HEK293 (cell line): ENCODE results near the gene ITPR2.
"Not testable (repeated sequence)": the region's sequence is repeated elsewhere in the genome, so short reads cannot be mapped to it uniquely, and the experiment has no call there.

Source experiments
- CTCF ChIA-PET: fragments of 350-600 bp; formaldehyde crosslinking; extraction: SDS; loops from one replicate; lab custom pipeline; 2021; ENCODE audit warnings: antibody characterized with exemption; lab: Yijun Ruan, JAX
- POLR2A ChIA-PET: fragments of 300-600 bp; formaldehyde crosslinking; extraction: SDS; loops from one replicate; lab custom pipeline; 2020; ENCODE audit warnings: antibody characterized with exemption, inconsistent platforms; lab: Yijun Ruan, JAX
- H3K27ac ChIP-seq: fragments of 200-500 bp; sonication (Bioruptor generic); 2 replicates; pipeline ENCODE4 v1.5.1; 2014; ENCODE audit warnings: low read depth, low read length, control low read depth, inconsistent platforms; ENCODE audit errors: extremely low read depth
- H3K36me3 ChIP-seq, 2 experiments: fragments of 200-500 bp in 1 of 2; sonication (Bioruptor generic) in 1 of 2; 1 replicate in 1 of 2; 2 replicates in 1 of 2; pipeline ENCODE4 v1.5.1; 2014 to 2017; ENCODE audit warnings: inconsistent platforms in 2 of 2, low read length in 2 of 2; ENCODE audit not compliant: control insufficient read depth in 2 of 2, insufficient read depth in 1 of 2
- H3K4me1 ChIP-seq: fragments of 200-500 bp; sonication (Bioruptor generic); 2 replicates; pipeline ENCODE4 v1.5.1; 2014; ENCODE audit warnings: mild to moderate bottlenecking, low read length, inconsistent platforms; ENCODE audit not compliant: control insufficient read depth, insufficient read depth
- H3K4me3 ChIP-seq: 2 replicates; pipeline ENCODE4 v1.5.1; 2011; ENCODE audit warnings: low read depth, mild to moderate bottlenecking, control low read depth, low read length, moderate library complexity
- H3K9me3 ChIP-seq: fragments of 200-500 bp; sonication (Bioruptor generic); 2 replicates; pipeline ENCODE4 v1.5.1; 2014; ENCODE audit warnings: low read depth, low read length, inconsistent platforms; ENCODE audit not compliant: control insufficient read depth, insufficient read depth
- EGR2 ChIP-seq: fragments of 450-650 bp; formaldehyde crosslinking; IDR thresholded peaks from 2 replicates; pipeline ENCODE4 v1.5.1; 2016; ENCODE audit warnings: low read depth, missing biosample characterization, missing genetic modification characterization
- FEZF1 ChIP-seq: fragments of 450-650 bp; formaldehyde crosslinking; IDR thresholded peaks from 2 replicates; pipeline ENCODE4 v1.5.1; 2016; ENCODE audit warnings: missing biosample characterization, missing genetic modification characterization
- KLF8 ChIP-seq: fragments of 450-650 bp; formaldehyde crosslinking; IDR thresholded peaks from 2 replicates; pipeline ENCODE4 v1.5.1; 2016; ENCODE audit warnings: missing biosample characterization, missing genetic modification characterization
- KLF9 ChIP-seq: fragments of 450-650 bp; formaldehyde crosslinking; IDR thresholded peaks from 2 replicates; pipeline ENCODE4 v1.5.1; 2016; ENCODE audit warnings: missing biosample characterization, missing genetic modification characterization, low read depth
- MZF1 ChIP-seq: fragments of 450-650 bp; formaldehyde crosslinking; IDR thresholded peaks from 2 replicates; pipeline ENCODE4 v1.5.1; 2017; ENCODE audit warnings: missing biosample characterization, missing genetic modification characterization, borderline replicate concordance
- OSR2 ChIP-seq: fragments of 450-650 bp; formaldehyde crosslinking; IDR thresholded peaks from 2 replicates; pipeline ENCODE4 v1.5.1; 2016; ENCODE audit warnings: missing biosample characterization, missing genetic modification characterization
- PATZ1 ChIP-seq: fragments of 450-650 bp; formaldehyde crosslinking; IDR thresholded peaks from 2 replicates; pipeline ENCODE4 v1.5.1; 2016; ENCODE audit warnings: missing biosample characterization, missing genetic modification characterization
- SETDB1 ChIP-seq: IDR thresholded peaks from one replicate; pipeline ENCODE4 v1.6.1; 2017; ENCODE audit warnings: mild to moderate bottlenecking, low read length, moderate library complexity, mixed read lengths; ENCODE audit not compliant: insufficient read length
- SP3 ChIP-seq: fragments of 450-650 bp; formaldehyde crosslinking; IDR thresholded peaks from 2 replicates; pipeline ENCODE4 v1.5.1; 2016; ENCODE audit warnings: missing biosample characterization, missing genetic modification characterization
- TCF7L2 ChIP-seq: IDR thresholded peaks from 2 replicates; pipeline ENCODE4 v1.6.1; 2011; ENCODE audit warnings: low read depth, mild to moderate bottlenecking, inconsistent platforms, low read length, moderate library complexity, borderline replicate concordance
- ZBTB17 ChIP-seq: fragments of 450-650 bp; formaldehyde crosslinking; IDR thresholded peaks from 2 replicates; pipeline ENCODE4 v1.5.1; 2016; ENCODE audit warnings: missing biosample characterization, missing genetic modification characterization
- ZFHX2 ChIP-seq: fragments of 450-650 bp; formaldehyde crosslinking; conservative IDR thresholded peaks from 2 replicates; pipeline ENCODE4 v1.5.1; 2016; ENCODE audit warnings: missing biosample characterization, missing genetic modification characterization
- ZIC2 ChIP-seq: fragments of 450-650 bp; formaldehyde crosslinking; IDR thresholded peaks from 2 replicates; pipeline ENCODE4 v1.5.1; 2016; ENCODE audit warnings: missing biosample characterization, missing genetic modification characterization
- ZNF146 ChIP-seq: fragments of 450-650 bp; formaldehyde crosslinking; IDR thresholded peaks from 2 replicates; pipeline ENCODE4 v1.5.1; 2016; ENCODE audit warnings: missing biosample characterization, missing genetic modification characterization
- ZNF157 ChIP-seq: fragments of 450-650 bp; formaldehyde crosslinking; IDR thresholded peaks from 2 replicates; pipeline ENCODE4 v1.5.1; 2016; ENCODE audit warnings: missing biosample characterization, missing genetic modification characterization
- ZNF184 ChIP-seq: fragments of 450-650 bp; IDR thresholded peaks from 2 replicates; pipeline ENCODE4 v1.5.1; 2018; ENCODE audit warnings: missing biosample characterization, mild to moderate bottlenecking, missing genetic modification characterization
- ZNF23 ChIP-seq: fragments of 450-650 bp; formaldehyde crosslinking; IDR thresholded peaks from 2 replicates; pipeline ENCODE4 v1.5.1; 2016; ENCODE audit warnings: missing biosample characterization, missing genetic modification characterization, borderline replicate concordance
- ZNF324 ChIP-seq: fragments of 450-650 bp; formaldehyde crosslinking; IDR thresholded peaks from 2 replicates; pipeline ENCODE4 v1.5.1; 2016; ENCODE audit warnings: missing biosample characterization, missing genetic modification characterization
- ZNF510 ChIP-seq: fragments of 450-650 bp; formaldehyde crosslinking; IDR thresholded peaks from 2 replicates; pipeline ENCODE4 v1.5.1; 2018; ENCODE audit warnings: mild to moderate bottlenecking, missing genetic modification characterization, missing biosample characterization; ENCODE audit not compliant: insufficient replicate concordance
- ZNF521 ChIP-seq: fragments of 450-650 bp; formaldehyde crosslinking; IDR thresholded peaks from 2 replicates; pipeline ENCODE4 v1.5.1; 2017; ENCODE audit warnings: missing biosample characterization, mild to moderate bottlenecking, missing genetic modification characterization
- ZNF585B ChIP-seq: fragments of 450-650 bp; formaldehyde crosslinking; IDR thresholded peaks from 2 replicates; pipeline ENCODE4 v1.5.1; 2016; ENCODE audit warnings: missing biosample characterization, missing genetic modification characterization
- ZNF707 ChIP-seq: fragments of 450-650 bp; formaldehyde crosslinking; IDR thresholded peaks from 2 replicates; pipeline ENCODE4 v1.5.1; 2016; ENCODE audit warnings: missing biosample characterization, missing genetic modification characterization

Gene ITPR2

GRCh38 chr12:26730481-26731350, 102.3 kb downstream of the ITPR2 start (continued):
- TF ChIP-seq PATZ1 (tag by site-specific recombination) (no peak), ZNF585B (tag by site-specific recombination) (no peak), ZNF521 (tag by site-specific recombination) (no peak), ZNF23 (tag by site-specific recombination) (no peak), OSR2 (tag by site-specific recombination) (no peak), SP3 (tag by site-specific recombination) (no peak), ZNF510 (tag by site-specific recombination) (no peak), ZNF157 (tag by site-specific recombination) (no peak), SETDB1 (no peak), ZNF324 (tag by site-specific recombination) (no peak), KLF9 (tag by site-specific recombination) (no peak), KLF8 (tag by site-specific recombination) (no peak), TCF7L2 (no peak), ZNF707 (tag by site-specific recombination) (no peak), ZBTB17 (no peak), ZIC2 (tag by site-specific recombination) (no peak), ZNF184 (tag by site-specific recombination) (no peak)

GRCh38 chr12:26729137-26729671, 103.8 kb downstream of the ITPR2 start:
- H3K4me1 ChIP-seq: peaks cover 16% of the 10 kb centered on the region
- CTCF ChIA-PET: interaction anchor here (0.6 kb wide), 1 partner anchor 47 kb away, joined by 3 read pairs; no protein-coding TSS in a partner anchor
- H3K27ac ChIP-seq, POLR2A ChIA-PET, H3K9me3 ChIP-seq, H3K36me3 ChIP-seq, H3K4me3 ChIP-seq: not testable (repeated sequence)
- TF ChIP-seq ZNF146: peak; percentile 49; the same call in 1 of the 2 replicates

GRCh38 chr12:26728205-26729050, 104.6 kb downstream of the ITPR2 start:
- ChIA-PET CTCF (interaction anchor here (0.6 to 1.0 kb wide), 2 partner anchors 12 to 1542 kb away, joined by 3 read pairs; no protein-coding TSS in a partner anchor), POLR2A (no interaction called here)
- no peak overlapping the region for H3K4me3 ChIP-seq
- TF ChIP-seq FEZF1 (tag by site-specific recombination) (0 out of 2 replicates have a peak, but pooled peaks have one; percentile 29), ZFHX2 (tag by site-specific recombination) (peak; percentile 94), EGR2 (tag by site-specific recombination) (peak; percentile 93), MZF1 (tag by site-specific recombination) (no peak)
- H3K27ac ChIP-seq: no peak overlapping the region
- H3K9me3 ChIP-seq: no peaks in the 10 kb centered on the region
- H3K4me1 ChIP-seq: peaks cover 24% of the 10 kb centered on the region
- no peaks in the 10 kb centered on the region for H3K36me3 ChIP-seq
